Measurements from ENCODE around the gene HACD2. TPM values are rescaled to one million over a fixed set of nuclear protein-coding genes. Genes with fewer than 3 reads are reported as not detected.

The HACD2 gene
- total RNA-seq, 2 experiments from 2014 or later: 25.9 TPM

DNA sequence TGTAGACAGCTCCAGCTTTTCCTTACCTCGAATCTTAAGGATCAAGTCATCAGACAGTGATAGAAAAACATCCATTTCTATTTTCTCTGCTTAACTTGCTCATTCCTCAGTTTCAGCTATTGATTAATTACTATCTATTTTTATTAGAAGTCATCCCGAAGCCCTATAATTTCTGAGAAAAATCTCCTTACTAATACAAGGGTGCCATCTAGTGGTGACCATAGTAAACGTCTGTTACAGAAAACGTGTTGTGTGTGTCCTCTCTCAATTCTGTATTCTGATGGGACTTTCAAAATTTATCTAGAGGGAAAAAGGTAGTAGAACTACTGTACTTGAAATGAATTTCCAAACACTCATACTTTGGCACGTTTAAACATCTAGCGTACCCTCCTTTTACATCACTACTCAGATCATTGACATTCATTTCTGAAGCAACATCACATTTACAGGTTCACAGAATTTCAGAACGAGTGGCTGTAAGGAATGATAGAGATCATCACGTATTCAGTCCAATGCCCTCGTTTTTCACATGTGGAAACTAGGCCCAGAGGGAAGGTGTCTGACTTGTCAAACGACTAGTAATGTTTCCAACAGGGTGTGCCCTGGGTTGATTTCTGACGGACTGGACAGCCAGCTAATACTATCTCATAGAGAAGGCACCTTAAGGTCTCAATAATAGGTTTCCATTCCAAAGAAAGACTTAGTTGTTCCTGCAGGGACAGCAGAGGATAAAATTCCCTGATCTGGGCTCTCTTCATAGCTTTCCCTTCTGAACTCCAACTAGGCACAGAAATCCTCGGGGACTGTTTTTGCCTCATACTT, 25.6 kb downstream of the HACD2 start:
- peaks cover 5% of the 10 kb centered on the region for H3K9me3 Mint-ChIP-seq
- H3K4me3 Mint-ChIP-seq: no peak overlapping the region
- CTCF ChIA-PET: interaction anchor here (0.6 to 4.1 kb wide), 39 partner anchors 8 to 1351 kb away, joined by 3 to 44 read pairs (median 4); partner anchors contain the start of gene ADCY5
- intact Hi-C loops (cut with micrococcal nuclease): loop anchor here (1.0 to 2.0 kb wide), 3 partner anchors 70 to 230 kb away; partner anchors contain the start of gene ADCY5
- no peak for DNase-seq
- peaks cover 18% of the 10 kb centered on the region for H3K4me1 Mint-ChIP-seq (ENCODE audit: low read depth)
- peaks cover 30% of the 10 kb centered on the region for H3K36me3 Mint-ChIP-seq (ENCODE audit: low read depth)
- no peaks in the 10 kb centered on the region for H3K27me3 Mint-ChIP-seq (ENCODE audit: low read depth)
- H3K27ac Mint-ChIP-seq: no peak overlapping the region

DNA sequence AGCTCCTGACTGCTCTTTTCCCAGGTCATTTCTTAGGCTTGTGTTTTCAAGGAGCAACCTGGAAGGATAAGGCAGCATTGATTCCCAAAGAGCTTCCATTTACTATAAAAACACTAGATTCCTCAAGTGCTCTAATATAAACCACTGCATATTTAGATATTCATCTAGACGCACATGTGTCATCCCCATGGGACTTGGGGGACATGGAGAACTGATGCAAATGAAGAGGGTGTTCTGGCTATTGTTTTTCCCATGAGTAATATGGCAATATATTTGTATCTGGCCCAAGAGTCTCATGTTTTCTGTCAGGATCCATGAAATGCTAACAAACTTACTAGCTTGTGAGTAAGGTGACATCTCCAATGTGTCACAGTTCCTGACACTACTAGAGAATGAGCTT, 31.3 kb downstream of the HACD2 start:
- peaks cover 5% of the 10 kb centered on the region for H3K9me3 Mint-ChIP-seq
- peaks cover 4% of the 10 kb centered on the region for H3K4me1 Mint-ChIP-seq (ENCODE audit: low read depth)
- no peak overlapping the region for H3K4me3 Mint-ChIP-seq
- intact Hi-C loops (cut with micrococcal nuclease): no loop called here
- H3K27me3 Mint-ChIP-seq (ENCODE audit: low read depth): no peaks in the 10 kb centered on the region
- DNase-seq: no peak
- CTCF ChIA-PET: interaction anchor here (0.9 to 1.2 kb wide), 4 partner anchors 8 to 127 kb away, joined by 3 to 5 read pairs (median 4); no protein-coding TSS in a partner anchor
- no peak overlapping the region for H3K27ac Mint-ChIP-seq
- H3K36me3 Mint-ChIP-seq (ENCODE audit: low read depth): peaks cover 36% of the 10 kb centered on the region

DNA sequence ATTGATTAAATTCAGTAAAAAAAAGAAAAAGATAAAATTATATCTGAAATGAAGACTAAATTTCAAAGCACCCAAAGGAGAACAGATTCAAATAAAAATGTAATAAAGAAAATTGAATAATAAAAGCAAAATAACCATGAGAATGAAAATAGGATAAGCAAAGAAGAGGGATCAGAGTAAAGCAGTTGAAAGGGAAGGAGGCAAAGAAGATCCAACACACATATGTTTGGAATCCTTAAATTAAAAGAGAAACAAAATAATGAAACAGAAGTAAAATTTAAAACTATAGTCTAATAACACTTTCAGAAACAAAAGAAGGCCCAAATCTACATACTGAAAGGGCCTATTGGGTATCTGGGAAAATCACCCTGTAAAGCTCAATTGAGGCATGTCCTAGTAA, 32.1 kb downstream of the HACD2 start:
- intact Hi-C loops (cut with micrococcal nuclease): no loop called here
- Mint-ChIP-seq H3K4me3 (no peak overlapping the region), H3K36me3 (ENCODE audit: low read depth) (peaks cover 36% of the 10 kb centered on the region), H3K9me3 (peaks cover 5% of the 10 kb centered on the region), H3K27ac (no peak overlapping the region), H3K27me3 (ENCODE audit: low read depth) (no peaks in the 10 kb centered on the region), H3K4me1 (ENCODE audit: low read depth) (peaks cover 4% of the 10 kb centered on the region)
- no peak for DNase-seq
- CTCF ChIA-PET: interaction anchor here (1.1 kb wide), 1 partner anchor 127 kb away, joined by 3 read pairs; no protein-coding TSS in a partner anchor

DNA sequence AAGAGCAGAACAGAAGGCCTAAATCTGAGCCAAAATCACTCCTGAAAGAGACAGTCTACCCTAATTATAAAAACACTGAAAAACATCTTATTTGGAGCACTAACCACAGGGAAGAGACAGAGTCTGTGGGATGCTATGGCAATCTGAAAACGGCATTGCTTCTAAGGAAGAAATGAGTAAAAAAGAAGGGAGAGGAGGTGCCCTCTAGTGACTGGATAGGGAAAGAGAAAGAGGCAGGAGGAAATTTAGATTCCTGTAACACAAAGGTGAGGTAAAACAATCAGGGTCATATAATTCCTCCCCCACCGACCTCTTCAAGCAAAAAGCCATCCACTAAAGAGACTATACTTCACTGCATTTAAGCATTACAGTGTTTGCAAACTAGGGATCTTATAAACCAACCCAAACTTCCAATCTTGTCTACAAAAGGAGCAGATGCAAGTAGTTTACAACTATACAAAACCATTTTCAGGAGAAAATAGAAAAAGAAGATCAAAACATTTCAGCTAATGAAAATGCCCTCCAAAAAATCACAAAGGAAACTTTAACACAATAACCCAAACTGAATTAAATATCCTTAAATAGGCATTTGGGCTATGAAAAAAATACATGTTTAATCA, 32.6 kb downstream of the HACD2 start:
- H3K4me1 Mint-ChIP-seq (ENCODE audit: low read depth): peaks cover 4% of the 10 kb centered on the region
- H3K27me3 Mint-ChIP-seq (ENCODE audit: low read depth): no peaks in the 10 kb centered on the region
- peaks cover 36% of the 10 kb centered on the region for H3K36me3 Mint-ChIP-seq (ENCODE audit: low read depth)
- no peak overlapping the region for H3K27ac Mint-ChIP-seq
- H3K9me3 Mint-ChIP-seq: peaks cover 5% of the 10 kb centered on the region
- DNase-seq: no peak
- CTCF ChIA-PET: interaction anchor here (0.7 to 1.9 kb wide), 11 partner anchors 8 to 964 kb away, joined by 3 to 7 read pairs (median 4); no protein-coding TSS in a partner anchor
- no peak overlapping the region for H3K4me3 Mint-ChIP-seq
- intact Hi-C loops (cut with micrococcal nuclease): no loop called here

DNA sequence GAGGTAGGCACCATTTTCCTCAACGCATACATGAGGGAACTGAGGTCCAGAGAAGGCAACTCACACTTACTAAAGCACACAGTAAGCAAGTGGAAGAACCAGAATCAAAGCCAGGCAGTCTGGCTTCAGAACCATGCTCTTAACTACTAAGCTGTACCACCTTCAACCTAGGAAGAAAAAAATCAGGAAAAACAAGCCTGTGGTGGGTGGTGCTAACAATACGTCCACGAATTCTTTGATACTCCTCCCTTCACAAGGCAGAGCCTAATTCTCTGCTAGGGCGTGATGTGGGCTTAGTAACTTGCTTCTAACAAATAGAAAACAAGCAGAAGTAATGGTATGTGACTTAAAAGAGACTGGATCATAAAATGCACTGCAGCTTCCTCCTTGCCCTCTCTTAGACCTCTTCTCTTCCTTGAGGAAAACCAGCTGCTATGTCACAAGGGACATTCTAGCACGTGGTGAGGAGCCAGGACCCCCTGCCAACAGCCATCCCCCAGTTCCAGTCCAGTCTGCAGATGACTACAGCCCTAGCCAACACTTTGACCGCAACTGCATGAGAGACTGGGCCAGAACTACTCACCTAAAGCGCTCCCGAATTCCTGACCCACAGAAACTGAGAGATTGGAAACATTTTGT, 36.9 kb downstream of the HACD2 start:
- peaks cover 14% of the 10 kb centered on the region for H3K36me3 Mint-ChIP-seq (ENCODE audit: low read depth)
- no peak for DNase-seq
- CTCF ChIA-PET: interaction anchor here (1.3 to 1.4 kb wide), 2 partner anchors 11 to 13 kb away, joined by 3 to 4 read pairs; no protein-coding TSS in a partner anchor
- peaks cover 7% of the 10 kb centered on the region for H3K4me1 Mint-ChIP-seq (ENCODE audit: low read depth)
- no peaks in the 10 kb centered on the region for H3K27me3 Mint-ChIP-seq (ENCODE audit: low read depth)
- intact Hi-C loops (cut with micrococcal nuclease): no loop called here
- H3K4me3 Mint-ChIP-seq: no peak overlapping the region
- no peaks in the 10 kb centered on the region for H3K9me3 Mint-ChIP-seq
- H3K27ac Mint-ChIP-seq: no peak overlapping the region

DNA sequence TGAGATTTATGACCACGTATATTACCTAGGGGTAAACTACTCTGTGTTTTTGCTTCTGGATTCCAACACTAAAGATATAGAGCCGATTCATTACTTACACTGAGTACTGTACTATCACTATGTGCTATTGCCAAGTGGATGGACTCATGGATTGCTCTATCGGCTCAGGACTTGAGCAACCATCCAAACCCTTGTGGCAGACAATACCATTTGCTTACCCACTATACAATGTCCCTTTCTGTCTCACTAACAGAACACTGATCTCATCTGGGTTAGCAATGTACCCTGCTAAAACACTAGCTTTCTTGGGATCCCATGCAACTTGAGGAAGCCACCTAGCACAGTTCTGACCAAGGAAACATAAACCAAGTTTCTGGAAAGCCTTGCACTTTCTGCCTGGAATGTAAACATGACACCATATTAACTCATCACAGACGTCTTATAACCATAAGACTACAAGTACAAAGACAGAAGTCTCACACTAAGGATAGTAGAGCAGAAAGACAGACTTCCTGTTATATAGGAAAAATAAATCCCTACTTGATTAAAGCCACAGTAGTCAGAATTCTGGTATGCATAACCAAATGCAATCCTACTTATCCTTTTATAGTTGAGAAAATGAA, 38.6 kb downstream of the HACD2 start:
- no peak for DNase-seq
- CTCF ChIA-PET: interaction anchor here (0.6 kb wide), 1 partner anchor 15 kb away, joined by 4 read pairs; no protein-coding TSS in a partner anchor
- Mint-ChIP-seq H3K27ac (no peak overlapping the region), H3K36me3 (ENCODE audit: low read depth) (peaks cover 15% of the 10 kb centered on the region), H3K4me3 (no peak overlapping the region), H3K9me3 (no peaks in the 10 kb centered on the region), H3K27me3 (ENCODE audit: low read depth) (no peaks in the 10 kb centered on the region), H3K4me1 (ENCODE audit: low read depth) (peaks cover 6% of the 10 kb centered on the region)
- intact Hi-C loops (cut with micrococcal nuclease): no loop called here

DNA sequence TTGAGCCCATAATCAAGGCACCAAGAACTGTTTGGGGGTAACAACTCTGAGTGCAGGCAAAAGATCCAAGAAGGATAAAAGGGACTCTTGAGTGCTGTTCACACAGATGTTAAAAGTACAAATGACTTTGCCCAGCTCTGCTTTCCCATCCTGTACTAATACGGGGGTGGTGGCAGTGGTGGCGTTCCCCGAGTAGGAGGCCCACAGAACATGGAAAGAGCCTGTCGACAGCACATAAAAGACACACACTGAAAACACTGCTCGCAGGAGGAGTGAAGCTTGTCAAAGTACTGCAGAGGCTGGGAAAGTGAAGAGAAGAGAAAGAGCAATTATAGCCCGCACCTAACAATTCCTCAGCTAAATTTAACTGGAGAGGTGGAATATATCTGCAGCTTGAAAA, 40.9 kb downstream of the HACD2 start:
- DNase-seq: no peak
- Mint-ChIP-seq H3K36me3 (ENCODE audit: low read depth) (peaks cover 7% of the 10 kb centered on the region), H3K9me3 (no peaks in the 10 kb centered on the region), H3K4me3 (no peak overlapping the region), H3K4me1 (ENCODE audit: low read depth) (peaks cover 20% of the 10 kb centered on the region), H3K27ac (no peak overlapping the region), H3K27me3 (ENCODE audit: low read depth) (no peaks in the 10 kb centered on the region)
- intact Hi-C loops (cut with micrococcal nuclease): no loop called here
- CTCF ChIA-PET: interaction anchor here (0.8 to 1.7 kb wide), 3 partner anchors 15 to 214 kb away, joined by 4 to 6 read pairs (median 4); no protein-coding TSS in a partner anchor

DNA sequence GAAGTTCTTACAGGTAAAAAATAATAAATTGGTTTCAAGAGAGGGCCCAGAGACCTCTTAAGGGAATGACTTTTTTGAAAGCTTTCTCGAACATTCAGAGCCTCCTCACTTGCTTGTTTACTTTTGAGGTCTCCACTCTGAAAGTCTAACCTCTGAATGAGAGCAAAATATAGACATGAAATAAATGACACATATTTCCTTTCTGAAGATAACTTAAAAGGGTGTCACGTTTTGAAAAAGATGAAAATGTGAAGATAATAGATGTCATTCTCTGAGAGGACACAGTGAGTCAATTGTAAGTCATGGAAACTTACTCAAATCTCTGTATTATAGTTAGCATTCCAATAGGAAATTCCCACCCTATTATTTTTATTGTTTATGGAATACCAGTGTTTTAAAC, 44.6 kb downstream of the HACD2 start:
- no peaks in the 10 kb centered on the region for H3K27me3 Mint-ChIP-seq (ENCODE audit: low read depth)
- intact Hi-C loops (cut with micrococcal nuclease): loop anchor here (1.0 to 2.0 kb wide), 3 partner anchors 15 to 45 kb away; partner anchors contain the start of gene HACD2
- H3K27ac Mint-ChIP-seq: peak overlapping the region; percentile 85
- peaks cover 28% of the 10 kb centered on the region for H3K4me1 Mint-ChIP-seq (ENCODE audit: low read depth)
- H3K4me3 Mint-ChIP-seq: no peak overlapping the region
- no peaks in the 10 kb centered on the region for H3K9me3 Mint-ChIP-seq
- H3K36me3 Mint-ChIP-seq (ENCODE audit: low read depth): peaks cover 7% of the 10 kb centered on the region
- CTCF ChIA-PET: interaction anchor here (2.1 kb wide), 1 partner anchor 20 kb away, joined by 9 read pairs; no protein-coding TSS in a partner anchor
- DNase-seq: no peak

DNA sequence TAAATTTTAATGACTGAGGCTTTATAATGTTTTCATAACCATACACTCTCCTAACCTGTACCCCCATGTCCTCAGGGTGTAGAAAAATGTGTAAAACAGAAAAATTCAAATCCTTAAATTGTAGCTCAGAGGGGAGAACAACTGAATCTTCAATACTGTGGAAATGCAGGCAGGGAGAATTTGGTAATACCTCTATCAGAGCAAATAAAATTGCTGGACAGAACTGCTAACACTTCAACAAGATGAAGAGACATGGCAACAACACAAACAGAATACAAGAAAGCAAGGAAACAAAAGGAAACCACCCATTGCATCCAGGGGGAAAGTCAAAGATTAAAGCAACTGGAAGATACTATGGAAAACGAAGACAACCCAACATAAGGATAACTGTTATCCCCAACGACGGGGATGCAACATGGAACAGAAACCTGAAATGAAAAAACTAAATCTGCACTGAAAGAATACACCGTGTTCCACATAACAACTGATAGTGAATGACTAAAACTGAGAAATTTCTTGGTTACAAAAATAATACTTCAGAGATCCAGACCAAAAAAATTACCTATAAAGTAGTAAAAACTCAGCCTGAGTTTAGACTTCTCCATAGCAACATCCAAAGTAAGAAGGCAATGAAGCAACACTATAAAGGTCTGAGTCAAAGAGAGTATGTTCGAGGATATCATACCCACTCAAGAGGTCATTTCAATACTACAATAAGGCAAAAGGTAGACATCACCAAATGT, 48.5 kb downstream of the HACD2 start:
- no peak for DNase-seq
- no peak overlapping the region for H3K27ac Mint-ChIP-seq
- CTCF ChIA-PET: interaction anchor here (3.3 kb wide), 1 partner anchor 23 kb away, joined by 17 read pairs; no protein-coding TSS in a partner anchor
- peaks cover 23% of the 10 kb centered on the region for H3K4me1 Mint-ChIP-seq (ENCODE audit: low read depth)
- no peaks in the 10 kb centered on the region for H3K27me3 Mint-ChIP-seq (ENCODE audit: low read depth)
- H3K36me3 Mint-ChIP-seq (ENCODE audit: low read depth): peaks cover 5% of the 10 kb centered on the region
- no peak overlapping the region for H3K4me3 Mint-ChIP-seq
- intact Hi-C loops (cut with micrococcal nuclease): no loop called here
- no peaks in the 10 kb centered on the region for H3K9me3 Mint-ChIP-seq

DNA sequence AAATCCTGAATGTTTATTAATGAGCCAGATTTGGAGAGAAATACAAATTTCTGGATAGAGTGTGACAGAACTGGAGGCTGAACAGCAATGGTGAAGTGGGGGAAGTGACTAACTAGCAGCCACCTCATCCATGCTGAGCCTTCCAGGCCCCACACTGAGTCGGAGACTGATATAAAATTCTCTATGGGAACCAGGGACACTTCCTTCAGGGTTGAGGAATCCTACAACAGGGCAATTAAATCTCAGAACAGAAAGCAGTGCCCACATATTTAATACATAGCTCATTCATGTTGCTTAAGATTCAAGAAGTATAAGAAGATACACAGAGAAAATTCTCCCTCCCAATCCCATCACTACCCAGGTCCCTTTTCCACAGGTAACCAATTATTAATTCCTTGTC, 49.3 kb downstream of the HACD2 start:
- Mint-ChIP-seq H3K27ac (no peak overlapping the region), H3K27me3 (ENCODE audit: low read depth) (no peaks in the 10 kb centered on the region), H3K9me3 (no peaks in the 10 kb centered on the region)

DNA sequence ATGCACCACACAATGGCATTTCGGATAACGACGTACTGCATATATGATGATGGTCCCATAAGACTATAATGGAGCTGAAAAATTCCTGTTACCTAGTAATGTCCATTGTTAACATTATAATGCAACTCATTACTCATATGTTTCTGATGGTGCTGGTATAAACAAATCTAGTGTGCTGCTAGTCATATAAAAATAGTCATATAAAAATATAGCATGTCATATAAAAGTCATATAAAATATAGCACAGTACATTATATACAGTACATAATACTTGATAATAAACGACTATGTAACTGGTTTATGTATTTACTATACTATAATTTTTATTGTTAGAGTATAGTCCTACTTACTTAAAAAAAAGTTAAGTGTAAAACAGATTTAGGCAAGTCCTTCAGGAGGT, 50.6 kb downstream of the HACD2 start:
- Mint-ChIP-seq H3K27ac (no peak overlapping the region), H3K27me3 (ENCODE audit: low read depth) (no peaks in the 10 kb centered on the region), H3K36me3 (ENCODE audit: low read depth) (peaks cover 3% of the 10 kb centered on the region), H3K4me1 (ENCODE audit: low read depth) (peaks cover 8% of the 10 kb centered on the region), H3K4me3 (no peak overlapping the region), H3K9me3 (no peaks in the 10 kb centered on the region)
- intact Hi-C loops (cut with micrococcal nuclease): no loop called here
- CTCF ChIA-PET: interaction anchor here (1.4 to 3.3 kb wide), 2 partner anchors 15 to 25 kb away, joined by 3 to 17 read pairs; no protein-coding TSS in a partner anchor
- no peak for DNase-seq

More for the DNA sequence above, 49.3 kb downstream of the HACD2 start:
- H3K4me1 Mint-ChIP-seq (ENCODE audit: low read depth): peaks cover 19% of the 10 kb centered on the region
- DNase-seq: no peak
- peaks cover 3% of the 10 kb centered on the region for H3K36me3 Mint-ChIP-seq (ENCODE audit: low read depth)
- intact Hi-C loops (cut with micrococcal nuclease): no loop called here
- CTCF ChIA-PET: interaction anchor here (1.4 to 3.3 kb wide), 2 partner anchors 13 to 24 kb away, joined by 3 to 17 read pairs; no protein-coding TSS in a partner anchor
- H3K4me3 Mint-ChIP-seq: no peak overlapping the region
